Measurements from ENCODE around the gene CD160. TPM values are rescaled to one million over a fixed set of nuclear protein-coding genes. Genes with fewer than 3 reads are reported as not detected.

The CD160 gene
- total RNA-seq, 1 donor from 2014 or later: not detected

- FAIRE-seq: no peak
- H3K36me3 ChIP-seq (ENCODE audit: control insufficient read depth, insufficient read depth, low read length): no peaks in the 10 kb centered on the region
- peak; percentile 37 for DNase-seq (ENCODE audit: low read depth)
Measured at GRCh38 chr1:145689922-145690321, 29.4 kb upstream of the CD160 start.

GRCh38 chr1:145690587-145691558 lies 28.4 kb upstream of the CD160 start:
- TF ChIP-seq, protein P1, sequence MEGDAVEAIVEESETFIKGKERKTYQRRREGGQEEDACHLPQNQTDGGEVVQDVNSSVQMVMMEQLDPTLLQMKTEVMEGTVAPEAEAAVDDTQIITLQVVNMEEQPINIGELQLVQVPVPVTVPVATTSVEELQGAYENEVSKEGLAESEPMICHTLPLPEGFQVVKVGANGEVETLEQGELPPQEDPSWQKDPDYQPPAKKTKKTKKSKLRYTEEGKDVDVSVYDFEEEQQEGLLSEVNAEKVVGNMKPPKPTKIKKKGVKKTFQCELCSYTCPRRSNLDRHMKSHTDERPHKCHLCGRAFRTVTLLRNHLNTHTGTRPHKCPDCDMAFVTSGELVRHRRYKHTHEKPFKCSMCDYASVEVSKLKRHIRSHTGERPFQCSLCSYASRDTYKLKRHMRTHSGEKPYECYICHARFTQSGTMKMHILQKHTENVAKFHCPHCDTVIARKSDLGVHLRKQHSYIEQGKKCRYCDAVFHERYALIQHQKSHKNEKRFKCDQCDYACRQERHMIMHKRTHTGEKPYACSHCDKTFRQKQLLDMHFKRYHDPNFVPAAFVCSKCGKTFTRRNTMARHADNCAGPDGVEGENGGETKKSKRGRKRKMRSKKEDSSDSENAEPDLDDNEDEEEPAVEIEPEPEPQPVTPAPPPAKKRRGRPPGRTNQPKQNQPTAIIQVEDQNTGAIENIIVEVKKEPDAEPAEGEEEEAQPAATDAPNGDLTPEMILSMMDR (IDR thresholded peaks at IDR 0.05; ENCODE audit: insufficient read depth, low read length, severe bottlenecking): no peak
- Histone ChIP-seq H3K27me3 (ENCODE audit: control insufficient read depth, insufficient read depth, low read length) (no peaks in the 10 kb centered on the region), H3K36me3 (ENCODE audit: control insufficient read depth, insufficient read depth, low read length) (no peaks in the 10 kb centered on the region), H3K4me3 (ENCODE audit: low read depth, low read length) (no peak overlapping the region)
- FAIRE-seq (no peak), DNase-seq (ENCODE audit: low read depth) (peak; percentile 88)

More at GRCh38 chr1:145689922-145690321, 29.4 kb upstream of the CD160 start:
- no peaks in the 10 kb centered on the region for H3K27me3 ChIP-seq (ENCODE audit: control insufficient read depth, insufficient read depth, low read length)
- TF ChIP-seq, protein P1 (IDR thresholded peaks at IDR 0.05; ENCODE audit: insufficient read depth, low read length, severe bottlenecking): no peak
- no peak overlapping the region for H3K4me3 ChIP-seq (ENCODE audit: low read depth, low read length)

- Histone ChIP-seq H3K4me3 (ENCODE audit: low read depth, low read length) (no peak overlapping the region), H3K36me3 (ENCODE audit: control insufficient read depth, insufficient read depth, low read length) (no peaks in the 10 kb centered on the region), H3K27me3 (ENCODE audit: control insufficient read depth, insufficient read depth, low read length) (no peaks in the 10 kb centered on the region)
- DNase-seq (ENCODE audit: low read depth) (no peak), FAIRE-seq (no peak)
- TF ChIP-seq, protein P1 (IDR thresholded peaks at IDR 0.05; ENCODE audit: insufficient read depth, low read length, severe bottlenecking): no peak
Measured at GRCh38 chr1:145692785-145693443, 26.4 kb upstream of the CD160 start.

- H3K36me3 ChIP-seq (ENCODE audit: control insufficient read depth, insufficient read depth, low read length): no peaks in the 10 kb centered on the region
- no peak overlapping the region for H3K4me3 ChIP-seq (ENCODE audit: low read depth, low read length)
- FAIRE-seq: peak; percentile 85
- no peaks in the 10 kb centered on the region for H3K27me3 ChIP-seq (ENCODE audit: control insufficient read depth, insufficient read depth, low read length)
- TF ChIP-seq, protein P1 (IDR thresholded peaks at IDR 0.05; ENCODE audit: insufficient read depth, low read length, severe bottlenecking): no peak
- DNase-seq (ENCODE audit: low read depth): no peak
Measured at GRCh38 chr1:145695821-145696629, 23.3 kb upstream of the CD160 start.

DNA sequence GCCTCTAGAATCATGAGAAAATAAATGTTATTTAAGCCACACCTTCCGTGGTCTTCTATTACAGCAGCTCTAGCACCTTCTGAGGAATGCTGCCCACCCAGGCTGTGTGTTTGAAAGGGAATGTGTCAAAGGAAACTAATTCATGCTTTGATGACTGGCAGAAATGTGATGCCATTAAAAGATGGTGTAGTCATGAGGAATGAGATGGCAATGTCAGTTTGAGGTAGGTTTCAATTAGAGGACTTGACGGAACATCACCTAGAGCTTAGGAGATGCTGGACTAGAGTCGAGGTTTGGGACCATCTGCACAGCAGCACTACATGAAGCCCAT lies 22.7 kb upstream of the CD160 start:
- no peaks in the 10 kb centered on the region for H3K36me3 ChIP-seq (ENCODE audit: control insufficient read depth, insufficient read depth, low read length)
- TF ChIP-seq, protein P1 (IDR thresholded peaks at IDR 0.05; ENCODE audit: insufficient read depth, low read length, severe bottlenecking): no peak
- H3K27me3 ChIP-seq (ENCODE audit: control insufficient read depth, insufficient read depth, low read length): no peaks in the 10 kb centered on the region
- FAIRE-seq (no peak), DNase-seq (ENCODE audit: low read depth) (no peak)
- H3K4me3 ChIP-seq (ENCODE audit: low read depth, low read length): no peak overlapping the region

All from bronchial epithelial cell (primary cell).